Hematopoietic multipotent progenitor cell treated with erythropoietin and hydrocortisone succinate and interleukin-3 and kit ligand, for 4 days (in vitro differentiated cells): ENCODE data around the gene GRID1.

Experiments
- DNase-seq: peaks from one replicate; pipeline ENCODE4 v3.0.0-alpha.2; 2015

The GRID1 gene

DNA sequence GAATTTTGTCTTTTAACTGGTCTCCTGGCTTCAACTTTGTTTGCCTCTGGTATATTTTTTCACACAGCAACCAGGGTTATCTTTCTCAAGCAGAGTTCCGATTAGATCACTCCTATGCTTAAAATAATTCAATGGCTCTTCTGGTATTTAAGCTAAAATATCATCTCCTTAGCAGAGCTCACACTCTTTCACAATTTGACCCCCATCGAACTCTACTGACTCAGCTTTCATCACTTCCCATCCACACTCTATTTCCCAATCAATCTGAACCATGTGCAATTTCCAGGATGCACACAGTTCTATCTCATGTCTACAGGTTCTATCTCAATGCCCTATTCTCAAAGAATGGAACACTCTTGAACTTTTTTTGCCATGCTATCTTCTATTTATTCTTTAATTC lies 809.5 kb downstream of the GRID1 start:
- no peak for DNase-seq
